GM12873 (cell line): ENCODE results near the gene VILL.

ENCODE experiments used
- TF ChIP-seq, protein P1 (sequence below): IDR thresholded peaks from 2 replicates; pipeline ENCODE4 v1.5.1; 2012; ENCODE audit warnings: low read depth, mild to moderate bottlenecking, moderate library complexity, low read length, control low read depth; ENCODE audit not compliant: insufficient read depth; ENCODE audit errors: missing control alignments

Gene VILL

DNA sequence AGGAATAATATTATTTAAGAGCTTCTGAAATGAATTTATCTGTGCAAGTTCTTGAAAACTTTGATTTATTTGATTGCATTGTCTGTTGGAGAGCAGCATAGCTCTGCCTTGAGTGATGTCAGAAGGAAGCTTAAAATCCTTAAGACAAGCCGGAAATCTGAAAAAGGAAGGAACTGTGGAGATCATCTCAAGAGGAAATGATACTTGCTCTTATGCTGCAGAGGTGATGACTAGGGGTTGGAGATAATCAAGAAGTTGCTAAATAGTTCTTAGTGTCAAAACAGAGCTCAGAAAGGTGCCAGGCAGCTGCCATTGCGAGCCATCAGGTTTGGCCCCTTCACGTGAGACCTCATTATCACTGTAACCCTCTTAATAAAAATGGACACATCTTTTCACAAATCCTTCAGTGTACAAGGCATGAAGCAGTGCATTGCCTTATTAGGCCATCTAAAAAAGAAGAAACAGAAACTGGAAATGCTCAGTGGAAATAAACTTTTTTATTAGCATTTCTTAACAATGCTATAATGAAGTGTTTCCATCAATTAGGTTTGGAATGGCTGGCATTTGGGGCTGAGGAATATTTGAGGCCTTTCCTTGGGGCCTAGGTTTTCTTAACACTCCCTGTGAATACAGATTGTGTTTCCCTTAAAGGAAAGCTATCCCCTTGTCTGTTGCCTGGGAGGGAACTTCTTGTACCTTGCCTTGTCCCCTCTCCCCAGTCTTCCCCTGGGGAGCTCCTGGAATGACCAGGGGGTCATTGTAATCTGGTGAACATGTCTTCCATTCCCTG is 34.5 kb upstream of the VILL start:
- TF ChIP-seq, protein P1, sequence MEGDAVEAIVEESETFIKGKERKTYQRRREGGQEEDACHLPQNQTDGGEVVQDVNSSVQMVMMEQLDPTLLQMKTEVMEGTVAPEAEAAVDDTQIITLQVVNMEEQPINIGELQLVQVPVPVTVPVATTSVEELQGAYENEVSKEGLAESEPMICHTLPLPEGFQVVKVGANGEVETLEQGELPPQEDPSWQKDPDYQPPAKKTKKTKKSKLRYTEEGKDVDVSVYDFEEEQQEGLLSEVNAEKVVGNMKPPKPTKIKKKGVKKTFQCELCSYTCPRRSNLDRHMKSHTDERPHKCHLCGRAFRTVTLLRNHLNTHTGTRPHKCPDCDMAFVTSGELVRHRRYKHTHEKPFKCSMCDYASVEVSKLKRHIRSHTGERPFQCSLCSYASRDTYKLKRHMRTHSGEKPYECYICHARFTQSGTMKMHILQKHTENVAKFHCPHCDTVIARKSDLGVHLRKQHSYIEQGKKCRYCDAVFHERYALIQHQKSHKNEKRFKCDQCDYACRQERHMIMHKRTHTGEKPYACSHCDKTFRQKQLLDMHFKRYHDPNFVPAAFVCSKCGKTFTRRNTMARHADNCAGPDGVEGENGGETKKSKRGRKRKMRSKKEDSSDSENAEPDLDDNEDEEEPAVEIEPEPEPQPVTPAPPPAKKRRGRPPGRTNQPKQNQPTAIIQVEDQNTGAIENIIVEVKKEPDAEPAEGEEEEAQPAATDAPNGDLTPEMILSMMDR = no peak

DNA sequence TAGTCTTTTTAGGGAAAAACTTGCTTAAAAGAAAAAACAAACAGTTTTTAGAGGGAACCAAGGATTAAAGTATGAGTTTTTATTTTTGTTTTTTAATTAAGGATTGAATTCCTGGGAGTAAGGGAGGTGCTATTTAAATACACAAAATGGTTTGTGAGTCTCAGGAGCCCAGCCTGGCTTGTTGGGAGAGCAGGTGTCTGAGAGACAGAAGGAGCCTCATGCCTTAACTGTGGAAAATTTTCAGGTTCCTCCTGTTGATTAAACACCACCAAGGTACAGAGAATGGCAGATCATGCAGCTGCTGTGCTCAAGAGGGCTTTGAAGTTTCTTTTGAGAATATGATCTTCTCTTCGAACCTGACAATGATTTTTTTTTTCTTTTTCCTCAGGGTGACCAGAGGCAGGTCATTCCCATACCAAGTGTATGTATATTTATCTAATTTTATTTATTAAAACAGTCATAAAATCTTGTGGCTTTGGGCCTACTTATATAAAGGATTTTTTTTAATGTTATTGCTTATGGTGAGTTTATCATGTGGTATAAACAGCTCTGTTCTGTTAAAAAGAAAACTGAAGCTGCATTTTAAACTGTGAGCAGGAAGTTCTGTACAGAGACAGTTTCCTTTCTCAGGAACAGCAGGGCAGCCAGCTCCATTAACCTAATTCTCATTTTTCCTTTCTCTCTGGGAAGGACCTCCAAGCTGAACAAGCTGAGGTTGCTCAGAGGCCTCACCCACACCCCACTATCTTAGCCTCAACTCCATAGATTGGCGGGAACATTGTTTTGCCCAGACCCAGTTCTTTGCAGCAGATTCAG is 33.7 kb upstream of the VILL start:
- TF ChIP-seq, protein P1 = no peak

DNA sequence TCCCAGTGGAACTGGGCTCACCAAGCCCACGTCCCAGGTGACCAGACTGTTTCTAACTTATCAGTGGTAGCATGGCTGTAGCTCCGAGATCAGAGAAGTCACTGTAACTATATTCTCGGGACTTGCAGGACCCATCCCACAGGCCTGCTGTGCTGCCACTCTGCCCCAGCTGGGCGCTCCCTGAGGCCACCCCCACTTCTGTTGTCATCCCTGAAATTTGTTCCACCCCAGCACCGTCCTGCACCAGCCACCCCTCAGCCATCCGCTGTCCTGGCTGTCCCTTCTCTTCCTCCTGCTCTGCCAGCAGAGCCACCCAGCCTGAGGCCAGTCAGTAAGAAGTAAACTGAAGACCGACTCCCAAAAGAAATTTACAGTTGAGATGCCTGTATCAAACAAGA is 33.0 kb upstream of the VILL start:
- TF ChIP-seq, protein P1 = no peak

DNA sequence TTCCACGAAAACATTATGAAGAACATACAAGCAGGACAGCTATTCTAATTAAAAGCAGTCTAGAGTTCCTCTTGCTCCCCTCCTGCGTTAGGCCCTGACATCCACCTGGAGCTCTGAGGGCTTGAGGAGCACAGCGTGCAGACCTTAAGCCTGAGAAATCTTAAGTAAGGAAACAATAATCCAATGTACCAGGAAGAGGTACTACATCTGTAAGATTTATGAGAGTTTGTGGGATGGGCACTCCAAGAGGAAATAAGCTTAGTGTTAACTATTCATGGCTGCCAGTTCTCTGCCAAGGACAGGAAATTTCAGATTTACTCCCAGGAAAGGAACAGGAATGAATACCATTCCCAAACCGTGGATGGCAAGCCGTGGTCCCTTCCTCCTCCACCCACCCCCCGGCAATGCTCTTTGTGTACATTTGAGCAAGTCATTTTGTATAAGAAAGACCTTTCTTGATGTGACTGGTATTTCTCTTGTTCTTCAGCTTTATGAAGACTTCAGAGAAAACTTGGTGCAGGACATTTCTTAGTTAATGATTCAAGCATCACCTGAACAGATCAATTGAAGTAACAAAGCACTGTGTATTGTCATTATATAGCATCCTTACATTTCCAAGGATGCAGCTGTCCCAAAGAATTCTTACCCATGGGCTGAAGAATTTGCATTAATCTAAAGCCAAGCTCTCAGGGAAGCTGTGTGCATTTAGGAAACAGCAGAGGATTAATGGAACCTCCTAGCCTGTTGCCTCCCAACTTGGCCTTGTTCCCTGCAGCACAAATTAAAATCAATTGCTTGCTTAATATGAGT is 28.8 kb upstream of the VILL start:
- TF ChIP-seq, protein P1 = no peak

DNA sequence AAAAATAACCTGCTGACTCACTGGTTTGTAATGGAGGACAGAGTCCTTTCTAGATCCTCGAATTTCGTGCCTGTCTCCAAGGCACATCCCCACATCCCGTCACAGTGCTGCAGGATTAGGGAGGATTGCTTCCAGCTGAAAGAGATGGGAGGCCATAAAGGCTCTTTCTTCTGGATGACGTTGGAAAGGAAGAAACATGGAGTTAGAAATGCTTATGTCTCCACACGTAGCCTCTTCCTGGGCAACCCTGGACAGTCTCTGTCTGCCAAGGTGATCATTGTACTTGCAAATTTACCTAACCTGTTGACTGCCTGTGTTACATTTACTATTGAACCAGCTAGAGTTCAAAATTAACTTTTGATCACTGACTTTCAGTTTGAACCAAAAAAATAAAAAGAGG is 27.6 kb upstream of the VILL start:
- TF ChIP-seq, protein P1 = no peak

DNA sequence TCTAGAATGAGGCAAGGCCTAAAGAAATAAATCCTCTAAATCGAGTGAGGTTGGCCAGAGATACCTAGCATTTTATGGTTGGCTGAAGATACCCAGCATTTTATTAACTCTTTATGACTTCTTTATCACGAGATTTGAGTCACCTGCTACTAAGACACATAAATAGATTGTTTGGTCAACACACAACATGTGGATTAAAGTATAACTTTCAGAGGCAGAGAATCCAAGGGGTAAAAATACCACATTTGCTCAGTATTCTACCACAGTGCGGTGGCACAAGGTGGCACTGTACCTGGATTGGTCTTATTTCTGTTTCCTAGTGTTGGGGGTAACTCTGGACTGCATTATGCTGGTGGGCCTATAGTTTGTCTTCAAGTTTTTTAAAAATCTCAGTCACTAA is 27.0 kb upstream of the VILL start:
- TF ChIP-seq, protein P1 = no peak

DNA sequence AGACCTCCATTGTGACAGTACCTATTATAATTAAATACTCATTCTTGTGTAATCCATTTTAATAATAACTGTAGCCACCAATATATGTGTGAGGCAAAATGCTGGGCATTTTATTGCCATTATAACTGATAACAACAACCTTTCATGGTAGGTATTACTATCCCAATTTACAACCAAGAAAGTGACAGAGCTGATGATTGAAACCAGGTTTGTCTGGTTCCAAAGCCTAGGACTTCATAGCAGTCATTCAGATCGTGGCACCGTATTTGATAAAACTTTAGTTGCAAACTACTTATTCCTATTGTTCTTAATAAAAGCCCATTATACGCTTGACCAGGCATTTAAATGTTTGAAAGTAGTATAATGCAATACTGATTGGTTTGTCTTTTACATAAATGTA is 26.4 kb upstream of the VILL start:
- TF ChIP-seq, protein P1 = no peak
